Neural progenitor cell (in vitro differentiated cells): ENCODE data around the gene RAB31. TPM values are rescaled to one million over a fixed set of nuclear protein-coding genes. Genes with fewer than 3 reads are reported as not detected.

Experiments used
- DNase-seq: peaks from one replicate; pipeline ENCODE4 v3.0.0-alpha.2; 2016; ENCODE audit warnings: low spot score
- H2AFZ ChIP-seq: fragments of 200-600 bp; sonication (generic); replicated peaks from 2 replicates; pipeline ENCODE4 v1.6.1; 2016; ENCODE audit warnings: antibody characterized with exemption
- H3F3A ChIP-seq: fragments of 200-600 bp; sonication (generic); 2 replicates; pipeline ENCODE4 v1.6.1; 2016; ENCODE audit warnings: antibody characterized with exemption, low read depth
- H3K27ac ChIP-seq: fragments of 200-600 bp; sonication (generic); 2 replicates; pipeline ENCODE4 v1.5.1; 2016; ENCODE audit warnings: mild to moderate bottlenecking
- H3K27me3 ChIP-seq: fragments of 200-600 bp; sonication (generic); 2 replicates; pipeline ENCODE4 v1.6.1; 2016; ENCODE audit warnings: mild to moderate bottlenecking, moderate library complexity
- H3K36me3 ChIP-seq: fragments of 200-600 bp; sonication (generic); 2 replicates; pipeline ENCODE4 v1.5.1; 2016
- H3K4me1 ChIP-seq: fragments of 200-600 bp; sonication (generic); 2 replicates; pipeline ENCODE4 v1.6.1; 2016; ENCODE audit warnings: mixed run types
- H3K4me2 ChIP-seq: fragments of 200-600 bp; sonication (generic); 2 replicates; pipeline ENCODE4 v1.6.1; 2016
- H3K4me3 ChIP-seq: fragments of 200-600 bp; sonication (generic); 2 replicates; pipeline ENCODE4 v1.5.1; 2016
- H3K79me2 ChIP-seq: fragments of 200-600 bp; sonication (generic); 2 replicates; pipeline ENCODE4 v1.6.1; 2016; ENCODE audit warnings: low read depth
- H3K9ac ChIP-seq: fragments of 200-600 bp; sonication (generic); 2 replicates; pipeline ENCODE4 v1.6.1; 2016
- H3K9me3 ChIP-seq: fragments of 200-600 bp; sonication (generic); 2 replicates; pipeline ENCODE4 v1.5.1; 2016; ENCODE audit warnings: low read depth
- H4K20me1 ChIP-seq: fragments of 200-600 bp; sonication (generic); 2 replicates; pipeline ENCODE4 v1.6.1; 2016; ENCODE audit warnings: low read depth
- H3K27ac Mint-ChIP-seq: 3 replicates; pipeline ENCODE4 v1.8.0; 2021; ENCODE audit warnings: mixed read lengths
- H3K27me3 Mint-ChIP-seq: 2 replicates; pipeline ENCODE4 v1.8.0; 2022; ENCODE audit warnings: low read depth, mild to moderate bottlenecking, inconsistent platforms, moderate library complexity, mixed read lengths; ENCODE audit not compliant: insufficient read depth
- H3K36me3 Mint-ChIP-seq: 3 replicates; pipeline ENCODE4 v1.8.0; 2021; ENCODE audit warnings: mixed read lengths
- H3K4me1 Mint-ChIP-seq: 3 replicates; pipeline ENCODE4 v1.8.0; 2021; ENCODE audit warnings: mixed read lengths
- H3K4me3 Mint-ChIP-seq: 3 replicates; pipeline ENCODE4 v1.8.0; 2021; ENCODE audit warnings: mild to moderate bottlenecking, moderate library complexity, mixed read lengths
- H3K9me3 Mint-ChIP-seq: 3 replicates; pipeline ENCODE4 v1.8.0; 2020; ENCODE audit warnings: mixed read lengths
- EZH2 ChIP-seq: fragments of 200-600 bp; sonication (generic); IDR thresholded peaks from 2 replicates; pipeline ENCODE4 v1.6.1; 2017; ENCODE audit warnings: antibody characterized with exemption, mild to moderate bottlenecking, moderate library complexity
- EZH2phosphoT487 ChIP-seq: fragments of 200-600 bp; sonication (generic); IDR thresholded peaks from 2 replicates; pipeline ENCODE4 v1.6.1; 2017; ENCODE audit warnings: antibody characterized with exemption
- total RNA-seq: library from RNA; depleted of rRNA; stranded (reverse); fragments of >200 nt; gene quantifications from 2 replicates; pipeline ENCODE4 v1.2.3, GENCODE V29; 2015; ENCODE audit warnings: low replicate concordance
- TF ChIP-seq, protein P1 (sequence below): fragments of 200-600 bp; sonication (generic); IDR thresholded peaks from 2 replicates; pipeline ENCODE4 v1.5.1; 2017; ENCODE audit warnings: antibody characterized with exemption, mild to moderate bottlenecking

The RAB31 gene
- total RNA-seq, 1 donor from 2014 or later = 5.0 TPM

DNA sequence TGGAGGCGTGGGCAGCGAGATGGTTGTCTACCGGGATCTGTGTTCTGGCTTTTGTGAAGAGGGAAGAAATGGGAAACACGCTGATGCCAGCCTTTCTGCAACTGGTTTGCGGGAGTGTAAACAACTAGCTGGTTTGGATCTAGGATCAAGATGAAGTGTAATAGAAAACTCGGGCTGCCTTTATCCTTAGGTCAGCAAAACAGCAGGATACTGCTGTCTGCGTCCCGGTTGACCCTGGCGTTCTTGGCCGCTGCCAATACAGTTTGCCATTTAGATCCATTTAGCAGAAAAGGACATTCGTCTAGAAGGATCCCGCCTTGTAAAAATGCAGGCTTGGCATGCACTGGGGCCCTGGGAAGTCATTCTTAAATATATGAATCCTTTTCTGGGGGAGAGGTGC, 42.0 kb downstream of the RAB31 start:
- Histone ChIP-seq H3K4me2 (no peak overlapping the region), H3K9me3 (no peaks in the 10 kb centered on the region), H3K36me3 (no peaks in the 10 kb centered on the region), H3K79me2 (no peaks in the 10 kb centered on the region), H3F3A (no peaks in the 10 kb centered on the region), H4K20me1 (no peaks in the 10 kb centered on the region), H3K27me3 (no peaks in the 10 kb centered on the region), H3K9ac (no peak overlapping the region), H3K4me1 (no peaks in the 10 kb centered on the region), H2AFZ (no peak overlapping the region), H3K4me3 (no peak overlapping the region), H3K27ac (no peak overlapping the region)
- H3K9me3 Mint-ChIP-seq = no peaks in the 10 kb centered on the region
- DNase-seq = no peak
- peak overlapping the region; percentile 18 for H3K27ac Mint-ChIP-seq
- H3K36me3 Mint-ChIP-seq = peaks cover 2% of the 10 kb centered on the region
- TF ChIP-seq, protein P1, sequence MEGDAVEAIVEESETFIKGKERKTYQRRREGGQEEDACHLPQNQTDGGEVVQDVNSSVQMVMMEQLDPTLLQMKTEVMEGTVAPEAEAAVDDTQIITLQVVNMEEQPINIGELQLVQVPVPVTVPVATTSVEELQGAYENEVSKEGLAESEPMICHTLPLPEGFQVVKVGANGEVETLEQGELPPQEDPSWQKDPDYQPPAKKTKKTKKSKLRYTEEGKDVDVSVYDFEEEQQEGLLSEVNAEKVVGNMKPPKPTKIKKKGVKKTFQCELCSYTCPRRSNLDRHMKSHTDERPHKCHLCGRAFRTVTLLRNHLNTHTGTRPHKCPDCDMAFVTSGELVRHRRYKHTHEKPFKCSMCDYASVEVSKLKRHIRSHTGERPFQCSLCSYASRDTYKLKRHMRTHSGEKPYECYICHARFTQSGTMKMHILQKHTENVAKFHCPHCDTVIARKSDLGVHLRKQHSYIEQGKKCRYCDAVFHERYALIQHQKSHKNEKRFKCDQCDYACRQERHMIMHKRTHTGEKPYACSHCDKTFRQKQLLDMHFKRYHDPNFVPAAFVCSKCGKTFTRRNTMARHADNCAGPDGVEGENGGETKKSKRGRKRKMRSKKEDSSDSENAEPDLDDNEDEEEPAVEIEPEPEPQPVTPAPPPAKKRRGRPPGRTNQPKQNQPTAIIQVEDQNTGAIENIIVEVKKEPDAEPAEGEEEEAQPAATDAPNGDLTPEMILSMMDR = no peak
- no peak for TF ChIP-seq EZH2phosphoT487
- TF ChIP-seq EZH2 = no peak
- peaks cover 4% of the 10 kb centered on the region for H3K27me3 Mint-ChIP-seq
- peaks cover 8% of the 10 kb centered on the region for H3K4me1 Mint-ChIP-seq
- no peak overlapping the region for H3K4me3 Mint-ChIP-seq

DNA sequence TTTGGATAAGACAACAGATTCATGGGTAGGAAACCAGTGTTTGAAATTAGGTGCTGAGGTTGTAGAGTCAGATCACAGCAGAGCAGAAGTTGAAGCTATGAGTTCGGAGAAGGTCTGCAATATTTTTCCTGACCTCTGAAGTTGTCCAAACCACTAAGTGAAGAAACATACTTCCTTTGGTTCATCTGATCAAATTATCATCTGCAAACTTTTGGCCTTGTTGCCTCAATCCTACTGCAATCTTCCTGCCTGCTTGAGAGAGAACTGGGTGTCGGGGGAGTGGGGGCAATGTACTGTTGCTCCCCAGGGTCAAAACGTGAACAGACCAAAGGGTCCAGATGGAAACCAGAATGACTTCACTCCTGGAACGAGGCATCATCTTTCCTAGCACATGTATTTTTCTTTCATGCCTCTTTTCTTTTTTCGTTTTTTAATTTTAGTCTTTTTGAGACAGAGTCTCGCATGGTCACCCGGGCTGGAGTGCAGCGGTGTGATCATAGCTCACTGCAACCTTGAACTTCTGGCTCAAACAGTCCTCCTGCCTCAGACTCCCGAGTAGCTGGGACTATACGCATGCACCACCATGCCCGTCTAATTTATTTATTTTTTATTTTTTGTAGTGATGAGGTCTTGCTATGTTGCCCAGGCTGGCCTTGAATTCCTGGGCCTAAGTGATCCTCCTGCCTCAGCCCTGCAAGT, 42.7 kb downstream of the RAB31 start:
- Histone ChIP-seq H4K20me1 (no peaks in the 10 kb centered on the region), H3K9ac (no peak overlapping the region), H3K4me3 (no peak overlapping the region), H2AFZ (no peak overlapping the region), H3K4me1 (peaks cover 1% of the 10 kb centered on the region), H3K36me3 (no peaks in the 10 kb centered on the region), H3F3A (no peaks in the 10 kb centered on the region), H3K9me3 (no peaks in the 10 kb centered on the region), H3K79me2 (no peaks in the 10 kb centered on the region), H3K27me3 (no peaks in the 10 kb centered on the region), H3K4me2 (no peak overlapping the region), H3K27ac (no peak overlapping the region)
- Mint-ChIP-seq H3K4me3 (no peak overlapping the region), H3K27me3 (peaks cover 4% of the 10 kb centered on the region), H3K27ac (no peak overlapping the region), H3K4me1 (peaks cover 12% of the 10 kb centered on the region), H3K36me3 (peaks cover 2% of the 10 kb centered on the region), H3K9me3 (no peaks in the 10 kb centered on the region)
- TF ChIP-seq, protein P1 = no peak
- no peak for TF ChIP-seq EZH2phosphoT487
- TF ChIP-seq EZH2 = no peak
- no peak for DNase-seq

DNA sequence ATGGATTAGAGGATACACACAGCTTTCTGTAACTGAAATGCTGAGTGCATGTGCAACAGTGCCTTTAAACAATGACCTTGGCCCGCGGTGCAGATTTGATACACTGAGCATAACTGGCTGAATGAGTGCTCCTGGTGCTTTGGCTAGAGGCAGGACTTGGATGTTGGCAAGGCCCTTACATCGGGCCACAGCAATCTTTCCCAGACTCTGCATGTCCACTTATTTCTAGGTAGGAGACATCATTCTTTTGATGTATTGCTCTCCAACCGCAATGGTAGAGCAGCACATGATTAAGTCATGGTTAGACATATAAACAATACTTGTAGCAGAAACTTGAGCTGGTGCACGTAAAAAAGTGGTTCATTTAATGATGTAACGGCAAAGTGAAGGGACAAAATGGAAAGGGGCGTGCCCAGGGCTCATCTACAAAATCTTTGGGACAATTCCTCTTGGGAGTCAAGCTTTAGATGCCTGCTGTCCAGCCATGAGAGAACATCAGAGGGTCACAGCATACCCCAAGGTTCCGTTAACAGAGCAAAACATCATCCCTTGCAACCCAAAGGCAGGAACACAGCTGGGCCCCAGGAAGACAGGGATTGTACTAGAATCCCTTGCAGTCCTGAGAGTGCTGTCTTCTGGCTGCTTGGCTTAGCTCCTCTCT, 43.4 kb downstream of the RAB31 start:
- no peaks in the 10 kb centered on the region for H4K20me1 ChIP-seq
- H3K4me2 ChIP-seq = no peak overlapping the region
- H3K36me3 Mint-ChIP-seq = peaks cover 2% of the 10 kb centered on the region
- no peak overlapping the region for H3K4me3 Mint-ChIP-seq
- no peaks in the 10 kb centered on the region for H3K36me3 ChIP-seq
- no peaks in the 10 kb centered on the region for H3F3A ChIP-seq
- H3K27me3 Mint-ChIP-seq = peaks cover 4% of the 10 kb centered on the region
- peaks cover 15% of the 10 kb centered on the region for H3K4me1 Mint-ChIP-seq
- no peak overlapping the region for H3K27ac ChIP-seq
- H3K4me1 ChIP-seq = peaks cover 3% of the 10 kb centered on the region
- TF ChIP-seq EZH2phosphoT487 = no peak
- TF ChIP-seq EZH2 = no peak
- TF ChIP-seq, protein P1 = no peak
- H3K9ac ChIP-seq = no peak overlapping the region
- no peak overlapping the region for H2AFZ ChIP-seq
- H3K9me3 Mint-ChIP-seq = no peaks in the 10 kb centered on the region
- no peaks in the 10 kb centered on the region for H3K9me3 ChIP-seq
- no peaks in the 10 kb centered on the region for H3K79me2 ChIP-seq
- no peaks in the 10 kb centered on the region for H3K27me3 ChIP-seq
- no peak overlapping the region for H3K4me3 ChIP-seq
- no peak overlapping the region for H3K27ac Mint-ChIP-seq
- DNase-seq = no peak
